DND-41 (cell line): ENCODE data around the gene STAT5B.

Experiments used
- ATAC-seq: fragments of 200-7000 bp; cut with Tn5 transposase; 3 replicates; pipeline ENCODE4 v1.9.1; 2021; ENCODE audit warnings: low read depth; ENCODE audit not compliant: insufficient read depth
- DNase-seq: peaks from one replicate; pipeline ENCODE4 v3.0.0-alpha.2; 2020
- H2AFZ ChIP-seq: 2 replicates; pipeline ENCODE4 v1.6.0; 2012; ENCODE audit warnings: low read depth, low read length
- H3K27ac ChIP-seq: 2 replicates; pipeline ENCODE4 v1.5.1; 2012; ENCODE audit warnings: low read length, inconsistent platforms
- H3K27me3 ChIP-seq: fragments of 200-600 bp; sonication (generic); 2 replicates; pipeline ENCODE4 v1.6.0; 2012; ENCODE audit warnings: low read length, mild to moderate bottlenecking, inconsistent platforms; ENCODE audit not compliant: insufficient read depth, poor library complexity
- H3K36me3 ChIP-seq: 2 replicates; pipeline ENCODE4 v1.5.1; 2012; ENCODE audit warnings: low read length, inconsistent platforms; ENCODE audit not compliant: insufficient read depth
- H3K4me1 ChIP-seq: 2 replicates; pipeline ENCODE4 v1.5.1; 2012; ENCODE audit warnings: mild to moderate bottlenecking, low read length; ENCODE audit not compliant: insufficient read depth
- H3K4me2 ChIP-seq: 2 replicates; pipeline ENCODE4 v1.6.0; 2012; ENCODE audit warnings: mild to moderate bottlenecking, moderate library complexity, low read length, inconsistent platforms; ENCODE audit not compliant: insufficient read depth
- H3K4me3 ChIP-seq, 2 experiments: fragments of 200-600 bp in 1 of 2; shearing (Covaris generic) in 1 of 2; 2 replicates each; pipeline ENCODE4 v1.5.1; 2012 to 2016; ENCODE audit warnings: inconsistent platforms in 2 of 2, low read length in 2 of 2, mild to moderate bottlenecking in 2 of 2, low read depth in 1 of 2, moderate library complexity in 1 of 2
- H3K79me2 ChIP-seq: 2 replicates; pipeline ENCODE4 v1.6.0; 2012; ENCODE audit warnings: low read length, inconsistent platforms; ENCODE audit not compliant: insufficient read depth
- H3K9ac ChIP-seq: 2 replicates; pipeline ENCODE4 v1.6.0; 2012; ENCODE audit warnings: low read depth, mild to moderate bottlenecking, inconsistent platforms, low read length, moderate library complexity
- H3K9me3 ChIP-seq: 2 replicates; pipeline ENCODE4 v1.5.1; 2012; ENCODE audit warnings: low read length, moderate library complexity, mild to moderate bottlenecking, inconsistent platforms; ENCODE audit not compliant: insufficient read depth, severe bottlenecking
- H4K20me1 ChIP-seq: 2 replicates; pipeline ENCODE4 v1.6.0; 2012; ENCODE audit warnings: low read length; ENCODE audit not compliant: insufficient read depth
- CTCF ChIP-seq: IDR thresholded peaks from 2 replicates; pipeline ENCODE4 v1.5.1; 2012; ENCODE audit warnings: borderline replicate concordance, low read length, moderate library complexity, mild to moderate bottlenecking; ENCODE audit not compliant: poor library complexity, severe bottlenecking; ENCODE audit errors: extremely low read depth
- EZH2 ChIP-seq: IDR thresholded peaks from 3 replicates; pipeline ENCODE4 v1.6.1; 2012; ENCODE audit warnings: borderline replicate concordance, low read depth, mild to moderate bottlenecking, moderate library complexity, low read length, inconsistent platforms; ENCODE audit not compliant: severe bottlenecking

Gene STAT5B

GRCh38 chr17:42274812-42275526, 1.2 kb downstream of the STAT5B start:
- no peak for DNase-seq
- Histone ChIP-seq H3K36me3 (no peaks in the 10 kb centered on the region; the same call in 1 of the 2 replicates), H3K27me3 (no peaks in the 10 kb centered on the region), H3K9me3 (no peaks in the 10 kb centered on the region), H3K27ac (peak overlapping the region; percentile 57), H3K79me2 (peaks cover 57% of the 10 kb centered on the region), H3K4me3 (peak overlapping the region; percentile 73 to 75), H3K9ac (peak overlapping the region; percentile 97), H2AFZ (peak overlapping the region; percentile 99), H3K4me2 (peak overlapping the region; percentile 84), H3K4me1 (peaks cover 45% of the 10 kb centered on the region), H4K20me1 (no peaks in the 10 kb centered on the region; the same call in 1 of the 2 replicates)
- TF ChIP-seq CTCF (no peak), EZH2 (no peak)
- ATAC-seq = peak; percentile 21; the same call in 1 of the 3 replicates

- Histone ChIP-seq H3K4me1 (peaks cover 45% of the 10 kb centered on the region), H3K27me3 (no peaks in the 10 kb centered on the region), H3K4me3 (peak overlapping the region in 1 of 2 experiments; percentile 75; a peak in 1 of 4 replicates), H3K9me3 (no peaks in the 10 kb centered on the region), H3K79me2 (peaks cover 63% of the 10 kb centered on the region), H3K27ac (no peak overlapping the region), H2AFZ (no peak overlapping the region), H3K9ac (no peak overlapping the region), H4K20me1 (no peaks in the 10 kb centered on the region; the same call in 1 of the 2 replicates), H3K36me3 (no peaks in the 10 kb centered on the region; the same call in 1 of the 2 replicates), H3K4me2 (peak overlapping the region; percentile 84)
- DNase-seq (no peak), ATAC-seq (no peak)
- TF ChIP-seq EZH2 (no peak), CTCF (no peak)
Measured at GRCh38 chr17:42274253-42274542, 2.0 kb downstream of the STAT5B start.

DNA sequence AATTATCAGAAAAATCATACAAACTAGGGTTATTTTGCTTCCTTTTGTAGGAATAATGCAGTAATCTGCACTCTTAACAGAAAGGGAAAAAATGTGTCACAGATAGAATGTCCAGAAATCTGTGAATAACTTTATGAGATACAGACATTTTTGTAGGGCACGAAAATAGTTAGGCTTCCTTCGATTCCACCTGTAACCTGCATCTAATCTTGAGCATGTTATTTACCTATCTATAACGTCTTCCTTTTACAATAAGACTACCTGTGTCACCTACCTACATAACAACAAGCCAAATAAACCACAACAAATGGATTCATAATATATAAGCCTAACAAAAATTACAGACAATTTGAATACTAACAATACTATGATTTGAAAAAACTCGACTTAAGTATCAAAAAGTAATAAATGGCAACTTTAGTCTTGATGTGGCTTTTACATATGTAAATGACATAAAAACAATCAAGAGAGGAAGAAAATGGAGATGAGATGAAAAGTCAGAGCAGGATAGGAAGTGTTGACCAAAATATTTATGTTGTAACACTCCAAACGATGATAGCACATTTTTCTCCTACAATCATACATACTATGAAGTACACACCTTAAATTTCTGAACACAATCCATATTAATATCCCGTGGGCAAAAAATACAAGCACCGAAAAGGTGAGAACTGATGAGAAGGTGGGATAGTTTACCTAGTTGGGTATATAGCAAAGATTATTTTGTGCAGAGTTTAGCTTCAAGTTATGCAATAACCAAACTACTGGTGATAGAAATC, 2.5 kb downstream of the STAT5B start:
- H3K36me3 ChIP-seq = no peaks in the 10 kb centered on the region; the same call in 1 of the 2 replicates
- peaks cover 65% of the 10 kb centered on the region for H3K79me2 ChIP-seq
- no peak for ATAC-seq
- DNase-seq = no peak
- H3K27me3 ChIP-seq = no peaks in the 10 kb centered on the region
- no peaks in the 10 kb centered on the region; the same call in 1 of the 2 replicates for H4K20me1 ChIP-seq
- peak overlapping the region; percentile 84; the same call in 1 of the 2 replicates for H3K4me2 ChIP-seq
- no peak overlapping the region for H3K9ac ChIP-seq
- TF ChIP-seq CTCF = no peak
- no peak for TF ChIP-seq EZH2
- H2AFZ ChIP-seq = no peak overlapping the region
- H3K4me3 ChIP-seq = 0 out of 4 replicates have a peak overlapping the region, but pooled peaks of 1 of the 2 experiments have one; percentile 75
- no peak overlapping the region for H3K27ac ChIP-seq
- no peaks in the 10 kb centered on the region for H3K9me3 ChIP-seq
- peaks cover 45% of the 10 kb centered on the region for H3K4me1 ChIP-seq
